NT2/D1 (cell line): Measurements from ENCODE around the gene GBF1.

Experiments
- SUZ12 ChIP-seq: IDR thresholded peaks from 2 replicates; pipeline ENCODE4 v1.6.1; 2011; ENCODE audit not compliant: insufficient read length, insufficient read depth; ENCODE audit errors: extremely low read depth
- ZNF274 ChIP-seq: IDR thresholded peaks from 2 replicates; pipeline ENCODE4 v1.6.1; 2011; ENCODE audit warnings: mild to moderate bottlenecking, low read depth, low read length

- TF ChIP-seq ZNF274 (no peak), SUZ12 (no peak)
These were observed 151.0 kb downstream of the GBF1 start for GRCh38 chr10:102396317-102396650.
